ENCODE data around the gene PARD3. TPM values are rescaled to one million over a fixed set of nuclear protein-coding genes. Genes with fewer than 3 reads are reported as not detected.

The PARD3 gene
- total RNA-seq, 1 donor from 2014 or later, result 26.0 TPM

GRCh38 chr10:34679177-34679576, 135.9 kb downstream of the PARD3 start:
- Mint-ChIP-seq H3K36me3 (ENCODE audit: low read depth) (no peaks in the 10 kb centered on the region), H3K9me3 (ENCODE audit: low read depth) (no peaks in the 10 kb centered on the region), H3K4me1 (ENCODE audit: low read depth) (peaks cover under 1% of the 10 kb centered on the region), H3K4me3 (ENCODE audit: unreplicated experiment) (no peak overlapping the region), H3K27ac (ENCODE audit: unreplicated experiment) (no peak overlapping the region), H3K27me3 (ENCODE audit: low read depth) (no peaks in the 10 kb centered on the region)
- no peak for DNase-seq (ENCODE audit: low spot score)
- no peak for TF ChIP-seq CTCF (IDR thresholded peaks at IDR 0.05)

- Mint-ChIP-seq H3K27ac (ENCODE audit: unreplicated experiment) (no peak overlapping the region), H3K27me3 (ENCODE audit: low read depth) (no peaks in the 10 kb centered on the region), H3K4me3 (ENCODE audit: unreplicated experiment) (no peak overlapping the region), H3K9me3 (ENCODE audit: low read depth) (no peaks in the 10 kb centered on the region), H3K4me1 (ENCODE audit: low read depth) (peaks cover 14% of the 10 kb centered on the region), H3K36me3 (ENCODE audit: low read depth) (no peaks in the 10 kb centered on the region)
- TF ChIP-seq CTCF (IDR thresholded peaks at IDR 0.05), result peak; percentile 63
- DNase-seq (ENCODE audit: low spot score), result no peak
Observed at GRCh38 chr10:34677591-34677990, 137.5 kb downstream of the PARD3 start.

GRCh38 chr10:34677132-34677531, 138.0 kb downstream of the PARD3 start:
- Mint-ChIP-seq H3K27me3 (ENCODE audit: low read depth) (no peaks in the 10 kb centered on the region), H3K36me3 (ENCODE audit: low read depth) (no peaks in the 10 kb centered on the region), H3K9me3 (ENCODE audit: low read depth) (no peaks in the 10 kb centered on the region), H3K4me1 (ENCODE audit: low read depth) (peaks cover 14% of the 10 kb centered on the region), H3K27ac (ENCODE audit: unreplicated experiment) (no peak overlapping the region), H3K4me3 (ENCODE audit: unreplicated experiment) (no peak overlapping the region)
- TF ChIP-seq CTCF (IDR thresholded peaks at IDR 0.05), result no peak
- no peak for DNase-seq (ENCODE audit: low spot score)

GRCh38 chr10:34674176-34674575, 140.9 kb downstream of the PARD3 start:
- DNase-seq (ENCODE audit: low spot score), result no peak
- H3K36me3 Mint-ChIP-seq (ENCODE audit: low read depth), result no peaks in the 10 kb centered on the region
- H3K9me3 Mint-ChIP-seq (ENCODE audit: low read depth), result no peaks in the 10 kb centered on the region
- TF ChIP-seq CTCF (IDR thresholded peaks at IDR 0.05), result no peak
- no peak overlapping the region for H3K4me3 Mint-ChIP-seq (ENCODE audit: unreplicated experiment)
- H3K27ac Mint-ChIP-seq (ENCODE audit: unreplicated experiment), result no peak overlapping the region
- H3K4me1 Mint-ChIP-seq (ENCODE audit: low read depth), result peaks cover 20% of the 10 kb centered on the region
- H3K27me3 Mint-ChIP-seq (ENCODE audit: low read depth), result no peaks in the 10 kb centered on the region

- Mint-ChIP-seq H3K27ac (ENCODE audit: unreplicated experiment) (no peak overlapping the region), H3K4me1 (ENCODE audit: low read depth) (peaks cover 30% of the 10 kb centered on the region), H3K9me3 (ENCODE audit: low read depth) (no peaks in the 10 kb centered on the region), H3K27me3 (ENCODE audit: low read depth) (no peaks in the 10 kb centered on the region), H3K4me3 (ENCODE audit: unreplicated experiment) (no peak overlapping the region), H3K36me3 (ENCODE audit: low read depth) (no peaks in the 10 kb centered on the region)
- no peak for DNase-seq (ENCODE audit: low spot score)
- no peak for TF ChIP-seq CTCF (IDR thresholded peaks at IDR 0.05)
Observed at GRCh38 chr10:34670081-34670480, 145.0 kb downstream of the PARD3 start.

All from chondrocyte (in vitro differentiated cells).